ENCODE results near the gene CELA1.
"Not testable (repeated sequence)": the region's sequence is repeated elsewhere in the genome, so short reads cannot be mapped to it uniquely, and the experiment has no call there.

Gene CELA1

DNA sequence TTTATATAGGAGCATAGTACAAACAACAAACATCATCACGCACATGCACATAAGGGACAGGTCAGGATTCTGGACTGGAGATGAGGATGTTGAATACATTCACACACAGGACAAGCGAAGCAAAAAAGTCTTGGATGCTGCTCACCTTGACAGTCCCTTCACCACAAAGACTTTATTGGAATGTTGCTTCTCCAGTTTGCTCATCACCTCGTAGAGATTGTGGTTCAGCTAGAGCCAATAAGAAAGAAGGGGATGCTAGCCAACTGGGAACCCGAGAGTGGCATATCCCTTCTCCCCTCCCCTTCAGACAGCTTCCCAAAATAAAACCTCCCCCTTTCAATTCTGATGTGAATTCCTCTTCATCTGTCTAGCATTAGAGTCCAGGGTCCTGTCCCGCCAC is 50.8 kb downstream of the CELA1 start:
- no peak overlapping the region for H3K27ac ChIP-seq
- TF ChIP-seq, protein P1, sequence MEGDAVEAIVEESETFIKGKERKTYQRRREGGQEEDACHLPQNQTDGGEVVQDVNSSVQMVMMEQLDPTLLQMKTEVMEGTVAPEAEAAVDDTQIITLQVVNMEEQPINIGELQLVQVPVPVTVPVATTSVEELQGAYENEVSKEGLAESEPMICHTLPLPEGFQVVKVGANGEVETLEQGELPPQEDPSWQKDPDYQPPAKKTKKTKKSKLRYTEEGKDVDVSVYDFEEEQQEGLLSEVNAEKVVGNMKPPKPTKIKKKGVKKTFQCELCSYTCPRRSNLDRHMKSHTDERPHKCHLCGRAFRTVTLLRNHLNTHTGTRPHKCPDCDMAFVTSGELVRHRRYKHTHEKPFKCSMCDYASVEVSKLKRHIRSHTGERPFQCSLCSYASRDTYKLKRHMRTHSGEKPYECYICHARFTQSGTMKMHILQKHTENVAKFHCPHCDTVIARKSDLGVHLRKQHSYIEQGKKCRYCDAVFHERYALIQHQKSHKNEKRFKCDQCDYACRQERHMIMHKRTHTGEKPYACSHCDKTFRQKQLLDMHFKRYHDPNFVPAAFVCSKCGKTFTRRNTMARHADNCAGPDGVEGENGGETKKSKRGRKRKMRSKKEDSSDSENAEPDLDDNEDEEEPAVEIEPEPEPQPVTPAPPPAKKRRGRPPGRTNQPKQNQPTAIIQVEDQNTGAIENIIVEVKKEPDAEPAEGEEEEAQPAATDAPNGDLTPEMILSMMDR (conservative IDR thresholded peaks at IDR 0.05) = no peak

DNA sequence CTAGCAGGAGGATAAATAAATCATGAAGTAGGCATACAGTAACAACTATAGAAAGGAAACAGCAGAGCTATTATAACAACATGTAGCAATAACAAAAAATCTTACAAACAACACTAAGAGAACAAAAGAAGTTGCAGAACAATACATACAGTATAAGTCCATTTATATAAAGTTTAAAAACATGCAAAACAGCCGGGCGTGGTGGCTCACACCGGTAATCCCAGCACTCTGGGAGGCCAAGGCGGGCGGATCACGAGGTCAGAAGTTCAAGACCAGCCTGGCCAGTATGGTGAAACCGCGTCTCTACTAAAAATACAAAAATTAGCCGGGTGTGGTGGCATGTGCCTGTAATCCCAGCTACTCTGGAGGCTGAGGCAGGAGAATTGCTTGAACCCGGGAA is 52.4 kb downstream of the CELA1 start:
- H3K27ac ChIP-seq = not testable (repeated sequence)

DNA sequence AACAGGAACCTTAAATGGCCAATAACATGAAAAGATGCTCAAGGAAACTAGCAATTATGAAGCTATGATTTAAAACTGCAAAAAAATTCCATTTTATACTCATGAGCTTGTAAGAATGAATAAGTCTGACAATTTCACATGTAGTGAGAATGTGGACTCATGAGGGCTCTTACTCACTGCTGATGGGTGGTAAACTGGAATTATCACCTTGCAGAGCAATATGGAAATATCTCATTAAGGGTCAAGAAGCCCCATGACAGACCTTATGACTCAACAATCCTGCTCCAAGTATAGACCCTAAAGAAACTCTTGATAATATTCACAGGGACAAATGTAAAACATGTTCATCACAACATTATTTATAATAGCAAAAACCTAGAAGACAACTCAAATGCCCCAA is 52.8 kb downstream of the CELA1 start:
- TF ChIP-seq, protein P1 (conservative IDR thresholded peaks at IDR 0.05) = no peak
- no peak overlapping the region for H3K27ac ChIP-seq

DNA sequence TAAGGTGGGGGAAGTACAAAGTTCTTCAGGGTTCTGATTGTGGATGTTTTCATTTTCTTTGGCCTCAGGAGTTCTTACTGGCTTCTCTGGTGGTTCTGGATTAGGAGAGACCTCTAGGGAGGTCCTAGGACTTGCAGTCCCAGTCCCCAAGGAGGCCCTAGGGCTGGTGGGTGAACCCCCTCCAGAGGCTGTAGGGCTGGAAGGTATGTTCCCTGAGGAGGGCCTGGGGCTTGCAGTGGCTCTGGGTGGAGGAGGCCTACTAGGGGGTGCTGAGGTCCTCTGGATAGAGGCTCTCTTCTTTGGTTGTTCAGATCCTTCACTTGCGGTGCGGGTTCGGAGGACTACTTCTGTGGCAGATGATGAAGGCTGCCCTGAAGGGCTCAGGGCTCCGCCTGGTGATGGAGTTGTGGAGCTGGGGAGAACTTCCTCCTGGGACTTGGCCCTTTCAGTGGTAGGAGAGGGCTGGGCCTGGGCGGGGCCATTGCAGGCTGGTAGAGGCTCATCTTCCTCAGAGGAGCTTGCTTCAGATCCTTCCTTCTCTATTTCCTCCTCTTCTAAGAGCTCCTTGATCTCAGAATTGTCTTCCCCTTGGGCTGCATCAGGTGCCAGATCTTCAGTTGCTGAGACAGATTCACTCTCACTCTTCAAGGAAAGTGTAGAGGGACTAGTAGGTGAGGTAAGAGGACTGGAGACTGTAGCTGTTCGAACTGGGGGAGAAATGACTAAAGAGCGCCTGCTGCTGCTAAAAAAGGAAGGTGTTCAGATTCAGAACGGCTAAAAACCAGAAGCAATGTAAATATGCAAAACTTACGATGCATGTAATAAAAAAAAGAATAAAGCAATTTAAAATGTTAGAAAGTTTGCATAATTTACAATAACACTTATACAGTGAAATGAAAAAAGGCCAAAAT is 54.6 kb downstream of the CELA1 start:
- H3K27ac ChIP-seq = not testable (repeated sequence)

DNA sequence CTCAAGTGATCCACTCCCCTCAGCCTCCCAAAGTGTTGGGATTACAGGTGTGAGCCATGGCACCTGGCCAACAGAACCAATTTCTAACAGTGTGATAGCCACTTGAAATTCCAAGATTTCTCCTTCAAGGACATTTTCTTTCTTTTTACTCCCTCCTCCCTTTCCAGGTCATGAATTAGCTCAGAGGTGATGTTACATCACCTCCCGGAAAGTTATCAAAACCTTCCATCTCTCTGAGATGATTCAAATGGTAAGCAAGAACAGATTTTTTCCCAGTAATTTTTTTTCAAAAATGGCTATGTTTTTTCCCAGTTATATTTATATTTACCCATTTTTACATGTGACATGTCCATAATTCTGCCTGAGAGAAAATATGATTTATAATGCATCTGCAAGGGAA is 60.6 kb downstream of the CELA1 start:
- TF ChIP-seq, protein P1 (conservative IDR thresholded peaks at IDR 0.05) = no peak

DNA sequence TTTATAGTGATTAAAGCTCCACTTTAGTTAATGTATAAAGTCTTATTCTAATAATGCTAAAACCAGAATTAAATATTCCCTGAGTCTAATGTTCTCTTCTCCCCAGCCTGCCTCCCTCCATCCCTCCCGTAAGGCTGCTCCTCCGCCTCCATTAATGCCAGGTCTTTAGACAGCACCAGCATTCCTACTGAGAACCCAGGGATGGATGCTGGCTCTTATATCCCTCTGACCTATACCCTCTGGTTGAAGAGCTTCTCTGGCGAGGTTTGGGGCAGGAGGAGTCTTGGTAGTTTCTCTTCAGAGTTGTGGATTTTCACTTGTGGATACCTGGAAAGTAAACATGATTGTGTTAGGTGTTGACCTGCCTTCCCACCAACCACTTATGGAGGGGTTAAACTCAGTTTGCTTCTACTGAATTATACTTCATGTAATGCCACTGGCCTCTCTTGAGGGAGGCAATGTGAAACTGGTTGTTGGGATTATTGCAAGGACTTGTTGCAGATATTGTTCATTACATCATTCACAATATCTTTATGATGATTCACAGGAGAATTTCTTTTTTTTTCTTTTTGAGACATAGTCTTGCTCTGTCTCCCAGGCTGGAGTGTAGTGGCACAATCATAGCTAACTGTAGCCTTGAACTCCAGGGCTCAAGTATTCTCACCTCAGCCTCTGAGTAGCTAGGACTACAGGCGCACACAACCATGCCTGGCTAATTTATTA is 65.1 kb downstream of the CELA1 start:
- H3K27ac ChIP-seq = no peak overlapping the region
- TF ChIP-seq, protein P1 (conservative IDR thresholded peaks at IDR 0.05) = no peak

More for the DNA sequence above, 60.6 kb downstream of the CELA1 start:
- no peak overlapping the region for H3K27ac ChIP-seq

Measured in VCaP (cell line).